SK-N-SH (cell line): ENCODE measurements around the gene CEBPB.

Source experiments
- CHD2 ChIP-seq: fragments of 150-350 bp; IDR thresholded peaks from 2 replicates; pipeline ENCODE4 v1.6.1; 2018; ENCODE audit warnings: low read length; ENCODE audit not compliant: partially characterized antibody
- CTCF ChIP-seq: fragments of 200-600 bp; sonication (generic); IDR thresholded peaks from 2 replicates; pipeline ENCODE4 v1.6.1; 2017; ENCODE audit warnings: antibody characterized with exemption, mild to moderate bottlenecking, moderate library complexity
- EP300 ChIP-seq, 2 experiments: IDR thresholded peaks; 2 replicates each; pipeline versions ENCODE4 v1.4.0 to v1.6.1; 2012; ENCODE audit warnings: borderline replicate concordance in 1 of 2, low read depth in 1 of 2, low read length in 1 of 2
- FOXJ3 ChIP-seq: sonication (generic); formaldehyde crosslinking; IDR thresholded peaks from 2 replicates; pipeline ENCODE4 v1.5.1; 2020; ENCODE audit warnings: mild to moderate bottlenecking, missing genetic modification reagents
- GABPA ChIP-seq: IDR thresholded peaks from 2 replicates; pipeline ENCODE4 v1.4.0; 2012; ENCODE audit warnings: low read depth, mild to moderate bottlenecking
- IRF3 ChIP-seq: fragments of 150-350 bp; IDR thresholded peaks from 2 replicates; pipeline ENCODE4 v1.6.1; 2016; ENCODE audit warnings: mild to moderate bottlenecking, low read depth, low read length
- JUND ChIP-seq: IDR thresholded peaks from 2 replicates; pipeline ENCODE4 v1.4.0; 2012
- POLR2AphosphoS5 ChIP-seq: IDR thresholded peaks from 2 replicates; pipeline ENCODE4 v1.6.1; 2012; ENCODE audit warnings: low read depth, low read length
- RCOR1 ChIP-seq: fragments of 150-350 bp; IDR thresholded peaks from 2 replicates; pipeline ENCODE4 v1.6.1; 2017; ENCODE audit warnings: antibody characterized with exemption, low read length
- RFX5 ChIP-seq: IDR thresholded peaks from 2 replicates; pipeline ENCODE4 v1.6.1; 2012; ENCODE audit warnings: mild to moderate bottlenecking, improper control_type of control experiment, low read length
- SIN3A ChIP-seq: IDR thresholded peaks from 2 replicates; pipeline ENCODE4 v1.6.1; 2012; ENCODE audit warnings: low read depth, mild to moderate bottlenecking, low read length, moderate library complexity, borderline replicate concordance
- TAF1 ChIP-seq: IDR thresholded peaks from 2 replicates; pipeline ENCODE4 v1.6.1; 2012; ENCODE audit warnings: low read depth, mild to moderate bottlenecking, low read length, moderate library complexity, borderline replicate concordance

- no peak for TF ChIP-seq GABPA
- TF ChIP-seq CTCF, result no peak
- TF ChIP-seq RCOR1, result no peak
- no peak for TF ChIP-seq IRF3
- TF ChIP-seq POLR2AphosphoS5, result no peak
- no peak for TF ChIP-seq JUND
- TF ChIP-seq TAF1, result no peak
- TF ChIP-seq RFX5, result no peak
- TF ChIP-seq EP300 (IDR thresholded peaks at IDR 0.05; ENCODE audit: borderline replicate concordance in 1 of 2, low read depth in 1 of 2, low read length in 1 of 2), result no peak
- TF ChIP-seq FOXJ3, result no peak
- TF ChIP-seq SIN3A, result no peak
- TF ChIP-seq CHD2, result no peak
Measured at GRCh38 chr20:50226093-50226974, 35.7 kb downstream of the CEBPB start.
